HUDEP-2 (cell line): ENCODE measurements around the gene ULBP1.
"Not testable (repeated sequence)": the region's sequence is repeated elsewhere in the genome, so short reads cannot be mapped to it uniquely, and the experiment has no call there.

ENCODE experiments used
- DNase-seq, 76 experiments: peaks; one replicate each; lab custom pipeline; 2025; ENCODE audit not compliant: unreplicated experiment in 76 of 76; lab: John Stamatoyannopoulos, UW

The ULBP1 gene

DNA sequence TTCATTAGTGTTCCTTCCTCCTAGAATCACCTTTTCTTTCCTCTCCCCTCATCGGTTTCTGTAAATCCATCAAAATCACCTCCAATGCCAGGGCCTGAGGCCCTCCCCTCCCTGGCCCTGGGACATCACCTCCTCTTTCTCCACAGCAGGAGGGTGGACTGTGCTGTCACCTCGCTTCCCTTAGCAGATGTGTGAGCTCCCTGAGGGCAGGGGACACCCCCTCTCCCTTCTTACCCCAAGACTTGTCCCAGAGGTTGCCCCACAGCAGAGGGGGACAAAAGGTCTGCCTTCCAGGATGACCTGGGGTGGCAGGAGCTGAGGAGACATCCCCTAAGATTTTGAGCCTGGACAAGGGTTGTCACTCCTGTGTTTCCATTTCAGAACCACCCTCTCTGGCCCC, 5.9 kb downstream of the ULBP1 start:
- DNase-seq, result no peak

DNA sequence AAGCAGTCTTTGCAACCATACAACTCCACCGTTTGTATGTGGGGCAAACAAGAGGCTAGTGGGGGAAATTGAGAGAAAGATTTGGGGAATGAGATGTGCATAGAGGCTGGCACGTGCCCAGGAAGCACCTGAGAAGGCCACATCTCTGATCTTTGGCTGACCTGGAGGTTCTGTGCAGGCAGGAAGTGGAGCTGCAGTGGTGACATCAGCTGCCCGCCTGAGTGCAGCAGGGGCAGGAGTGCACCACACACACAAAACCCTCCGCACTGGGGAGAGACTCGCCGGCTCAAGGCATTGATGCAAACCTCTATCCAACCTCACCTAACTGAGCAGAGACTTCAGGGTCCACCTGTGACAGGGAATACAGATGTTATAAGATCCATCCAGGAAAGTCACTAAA, 10.7 kb downstream of the ULBP1 start:
- not testable (repeated sequence) for DNase-seq

DNA sequence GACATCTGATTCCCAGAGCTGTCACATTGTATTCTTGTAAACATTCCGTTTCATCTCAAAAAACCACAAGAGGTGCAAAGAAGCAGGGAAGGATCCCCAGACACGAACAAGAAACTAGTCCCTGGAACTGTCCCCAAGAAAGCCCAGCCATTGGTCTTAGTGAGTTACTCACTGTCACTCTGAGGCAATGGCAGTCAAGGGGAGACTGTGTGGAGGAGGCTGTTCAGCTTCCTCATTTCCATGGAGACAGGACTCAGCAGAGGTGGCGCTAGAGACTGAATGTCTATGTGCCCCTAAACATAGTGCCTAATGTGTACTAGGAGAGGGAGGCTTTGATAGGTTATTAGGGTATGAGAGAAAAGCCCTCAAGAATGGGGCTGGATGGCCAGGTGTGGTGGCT, 11.1 kb downstream of the ULBP1 start:
- DNase-seq, result peak in 1 of 76 experiments; percentile 13

DNA sequence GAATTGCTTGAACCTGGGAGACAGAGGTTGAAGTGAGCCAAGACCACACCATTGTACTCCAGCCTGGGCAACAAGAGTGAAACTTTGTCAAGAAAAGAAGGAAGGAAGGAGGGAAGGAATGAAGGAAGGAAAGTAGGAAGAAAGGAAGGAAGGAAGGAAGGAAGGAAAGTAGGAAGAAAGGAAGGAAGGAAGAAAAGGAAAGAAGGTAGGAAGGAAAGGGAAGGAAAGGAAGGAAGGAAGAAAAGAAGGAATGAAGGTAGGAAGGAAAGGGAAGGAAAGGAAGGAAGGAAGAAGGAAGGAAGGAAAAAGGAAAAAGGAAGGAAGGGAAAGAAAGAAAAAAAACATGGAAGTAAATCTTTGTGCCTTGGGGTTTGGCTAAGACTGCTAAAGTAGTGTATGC, 11.7 kb downstream of the ULBP1 start:
- no peak for DNase-seq

DNA sequence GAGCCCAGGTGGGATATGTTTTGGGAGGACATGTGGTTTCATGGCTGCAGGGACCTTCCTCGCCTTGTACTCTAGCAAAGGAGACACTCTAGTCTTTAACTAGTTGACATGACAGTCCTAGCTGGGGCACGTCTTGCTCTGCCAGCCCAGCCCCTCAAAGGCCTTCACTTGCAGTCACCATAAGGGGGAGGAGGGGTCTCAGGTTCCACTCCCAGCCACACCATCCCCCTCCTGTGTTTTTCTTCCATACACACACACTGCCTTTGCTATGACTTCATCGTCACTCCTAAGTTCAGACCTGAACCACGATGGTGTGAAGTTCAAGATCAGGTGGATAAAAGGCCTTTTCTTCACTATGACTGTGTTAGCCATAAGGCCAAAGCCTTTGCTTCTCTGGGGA, 13.5 kb downstream of the ULBP1 start:
- DNase-seq, result no peak

DNA sequence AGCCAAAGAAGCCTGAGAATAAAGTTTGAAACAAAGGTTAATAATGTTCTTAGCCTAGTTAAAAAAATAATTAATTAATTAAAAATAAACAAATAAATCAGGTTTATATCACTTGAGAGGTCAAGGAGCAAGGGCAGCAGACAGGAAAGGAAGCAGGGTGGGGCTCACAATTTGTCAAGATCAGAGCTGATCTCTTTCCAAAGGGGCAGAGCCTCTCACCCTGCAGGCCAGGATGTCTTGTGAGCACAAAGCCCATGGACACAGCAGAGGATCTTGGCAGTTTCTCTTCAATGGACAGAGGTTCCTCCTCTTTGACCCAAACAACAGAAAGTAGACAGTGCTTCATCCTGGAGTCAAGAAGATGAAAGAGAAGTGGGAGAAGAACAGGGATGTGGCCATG, 14.9 kb downstream of the ULBP1 start:
- DNase-seq, result no peak

DNA sequence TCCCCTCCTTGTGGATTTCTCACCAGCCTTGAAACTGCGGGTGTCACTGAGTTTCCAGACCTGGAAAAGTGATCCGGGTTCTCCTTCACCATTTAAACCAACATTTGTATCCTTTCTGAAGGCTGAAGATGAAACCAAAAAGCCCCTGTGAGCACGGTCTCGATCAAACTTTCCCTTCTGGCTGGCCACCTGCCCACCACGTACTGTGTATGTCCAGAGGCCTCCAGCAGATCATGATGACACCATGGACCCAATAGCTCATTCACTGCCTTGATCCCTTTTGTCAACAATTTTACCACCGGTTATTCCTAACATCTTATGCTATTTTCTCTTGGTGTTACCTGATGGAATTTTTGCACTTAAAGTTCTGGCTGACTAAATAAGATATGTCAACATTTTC, 15.6 kb downstream of the ULBP1 start:
- DNase-seq, result no peak

DNA sequence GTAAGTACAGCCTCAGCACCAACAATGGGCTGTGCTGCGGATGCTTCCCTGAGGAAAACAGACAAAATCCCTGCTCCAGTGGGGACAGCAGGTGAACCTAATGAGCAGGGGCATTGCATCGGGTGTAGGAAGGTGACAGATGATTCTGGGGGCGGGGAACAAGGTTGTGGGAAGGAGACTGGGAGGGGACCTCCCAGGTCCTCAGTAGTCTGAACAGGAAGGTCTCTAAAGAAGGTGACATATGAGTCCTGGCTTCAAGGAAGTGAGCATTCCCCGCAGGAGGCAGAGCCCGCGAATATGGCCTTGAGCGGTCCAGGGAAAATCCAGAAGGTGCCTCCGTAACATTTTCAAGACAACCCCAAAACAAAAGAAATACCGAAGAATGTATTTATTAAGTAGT, 19.4 kb downstream of the ULBP1 start:
- DNase-seq, result no peak

DNA sequence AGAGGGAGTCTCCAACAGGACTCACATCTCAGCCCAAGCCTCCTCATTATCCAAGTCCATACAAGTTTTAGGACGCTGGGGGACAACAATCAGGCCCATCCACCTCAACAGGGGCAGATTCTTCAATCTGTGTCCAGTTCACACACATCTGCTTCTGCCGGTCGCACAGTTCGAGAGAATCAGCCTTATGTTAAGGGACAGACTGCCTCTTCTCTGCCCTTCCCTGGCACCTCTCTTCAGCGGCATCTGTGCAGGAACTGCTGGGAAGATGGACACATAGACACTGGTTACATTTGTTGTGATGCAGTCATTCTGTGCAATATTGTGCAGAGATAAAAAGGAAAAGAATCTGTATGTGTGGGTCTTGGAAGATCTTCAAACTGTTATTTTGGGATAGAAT, 21.0 kb downstream of the ULBP1 start:
- no peak for DNase-seq

DNA sequence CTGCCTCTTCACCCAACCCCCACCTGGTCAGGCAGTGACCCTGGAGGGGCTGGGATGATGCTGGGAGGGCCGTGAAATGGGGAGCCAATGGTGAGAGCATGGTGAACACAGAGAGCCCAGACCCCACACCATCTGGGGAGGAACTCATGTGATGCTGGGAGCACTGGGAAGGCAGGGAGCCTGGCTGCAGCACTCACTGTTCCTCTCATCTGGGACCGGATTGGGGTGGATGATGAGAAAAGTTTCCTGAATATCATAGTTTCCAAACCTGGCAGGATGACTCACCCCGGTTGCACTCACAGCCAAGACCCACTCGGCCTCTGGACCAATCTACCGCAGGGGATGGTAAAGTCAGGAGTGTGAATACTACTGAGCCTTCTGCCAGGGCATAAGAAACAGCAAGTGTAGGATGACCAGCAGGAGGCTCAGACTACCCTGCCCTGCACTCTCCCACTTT, 21.8 kb downstream of the ULBP1 start:
- no peak for DNase-seq

DNA sequence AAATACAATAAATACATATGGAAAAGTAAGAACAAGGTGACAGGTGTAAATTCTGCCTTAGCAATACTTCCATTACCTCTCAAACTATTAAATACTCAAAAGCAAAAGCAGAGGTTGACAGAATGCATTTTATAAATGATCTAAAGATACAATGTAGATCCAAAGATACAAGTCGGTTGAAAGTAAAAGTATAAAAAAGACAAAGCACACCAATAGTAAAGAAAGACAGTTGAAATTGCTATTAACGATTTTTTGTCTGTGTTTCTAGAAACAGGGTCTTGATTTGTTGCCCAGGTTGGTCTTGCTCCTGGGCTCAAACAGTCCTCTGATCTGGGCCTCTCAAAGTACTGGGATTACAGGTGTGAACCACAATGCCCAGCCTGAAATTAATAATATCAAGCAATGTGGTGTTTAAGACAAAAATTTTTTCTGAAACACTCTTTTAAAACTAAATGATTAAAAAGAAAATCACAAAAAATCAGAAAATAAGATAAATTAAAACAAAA, 23.9 kb downstream of the ULBP1 start:
- DNase-seq, result no peak

DNA sequence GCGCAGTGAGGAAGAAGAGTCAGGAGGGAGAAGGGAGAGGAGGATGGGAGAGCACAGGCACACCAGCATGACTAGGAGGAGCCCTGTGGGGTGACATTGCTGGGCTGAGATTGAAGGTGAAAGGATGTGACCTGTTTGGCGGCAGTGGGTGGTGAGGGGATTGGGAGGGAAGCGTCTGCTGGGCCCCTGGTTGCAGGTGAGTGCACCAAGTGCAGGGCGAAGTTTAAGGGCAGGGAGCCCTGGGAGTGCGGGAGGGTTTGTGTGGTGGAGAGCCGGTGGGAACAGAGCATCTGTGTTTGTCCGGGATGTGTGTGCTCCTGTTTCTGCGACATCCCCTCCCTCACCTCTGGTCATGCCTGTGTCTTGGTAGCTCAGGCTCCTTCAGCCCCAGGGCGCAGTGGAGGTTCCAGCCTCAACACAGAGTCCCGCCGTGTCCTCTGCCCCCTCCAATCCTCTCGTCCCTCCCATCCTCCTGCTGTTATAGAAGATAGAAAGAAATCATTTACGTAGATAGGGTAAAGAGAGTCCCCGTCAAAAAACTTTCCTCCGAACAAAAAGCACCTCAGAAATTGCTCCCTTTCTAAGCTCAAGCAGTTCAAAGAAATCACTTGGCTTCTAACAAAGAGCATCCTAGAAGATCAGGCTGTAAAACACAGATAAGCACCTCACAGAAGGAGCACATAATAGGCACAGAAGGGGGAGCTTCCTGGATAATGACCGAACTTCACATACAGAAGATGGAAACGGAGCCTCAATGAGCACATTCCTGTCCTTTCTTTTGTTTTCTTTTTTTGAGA, 25.0 kb downstream of the ULBP1 start:
- no peak for DNase-seq

DNA sequence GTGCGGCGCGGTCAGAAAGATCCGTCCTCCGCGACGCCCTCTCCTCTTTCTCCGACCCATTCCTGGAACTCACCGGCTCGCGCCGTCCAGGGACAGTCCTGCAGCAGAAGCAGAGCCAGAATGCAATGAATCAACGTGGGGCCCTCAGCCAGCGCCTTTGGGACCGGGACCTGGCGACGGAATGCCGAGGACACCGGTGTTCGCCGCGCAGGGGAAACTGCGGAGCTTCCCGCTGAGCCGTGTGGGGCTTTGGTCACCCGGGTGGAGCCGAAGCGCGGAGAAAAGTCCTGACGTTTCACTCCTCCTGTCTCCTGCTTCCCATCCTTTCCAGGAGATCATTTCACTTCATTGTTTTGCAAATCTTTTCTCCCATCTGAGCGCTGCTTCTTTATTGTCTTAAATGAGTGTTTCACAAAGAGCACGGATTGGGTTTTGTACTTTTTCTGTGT, 26.5 kb downstream of the ULBP1 start:
- DNase-seq, result no peak

DNA sequence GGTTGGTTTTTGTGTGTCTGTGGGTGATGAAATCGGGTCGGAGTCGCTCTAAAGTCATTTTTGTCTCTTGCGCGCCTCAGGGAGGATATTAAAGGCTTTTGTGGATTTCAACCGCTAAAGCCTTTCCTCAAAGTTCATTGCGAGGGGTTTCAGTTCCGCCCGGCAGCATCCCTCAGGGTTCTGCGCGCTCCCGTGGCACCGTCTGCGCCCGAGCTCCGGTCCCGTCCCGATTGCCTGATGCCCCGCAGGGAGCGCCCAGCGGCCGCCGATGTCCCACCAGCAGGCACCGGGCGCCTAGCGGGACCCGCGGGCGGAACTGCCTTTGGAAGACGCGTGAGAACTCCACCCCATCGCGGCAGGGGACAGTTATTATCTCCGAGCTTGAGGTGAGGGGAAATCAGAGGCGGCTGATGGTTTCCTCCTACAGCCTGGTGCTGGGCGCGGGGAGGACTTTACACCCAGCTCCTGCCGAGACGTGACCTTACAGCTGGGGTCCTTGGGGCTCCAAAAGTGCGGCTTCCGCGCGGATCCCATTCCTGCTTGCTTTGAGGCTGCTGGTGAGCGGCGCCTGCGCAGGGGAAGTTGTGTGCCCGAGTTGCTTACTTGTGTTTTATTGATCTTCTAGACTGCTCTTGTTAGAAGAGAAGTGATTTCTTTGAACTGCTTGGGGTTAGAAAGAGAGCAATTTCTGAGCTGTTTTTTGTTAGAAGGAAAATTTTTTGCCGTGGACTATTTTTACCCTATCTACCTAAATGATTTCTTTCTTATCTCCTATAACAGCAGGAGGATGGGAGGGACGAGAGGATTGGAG, 27.1 kb downstream of the ULBP1 start:
- DNase-seq, result peak in 1 of 76 experiments; percentile 13

DNA sequence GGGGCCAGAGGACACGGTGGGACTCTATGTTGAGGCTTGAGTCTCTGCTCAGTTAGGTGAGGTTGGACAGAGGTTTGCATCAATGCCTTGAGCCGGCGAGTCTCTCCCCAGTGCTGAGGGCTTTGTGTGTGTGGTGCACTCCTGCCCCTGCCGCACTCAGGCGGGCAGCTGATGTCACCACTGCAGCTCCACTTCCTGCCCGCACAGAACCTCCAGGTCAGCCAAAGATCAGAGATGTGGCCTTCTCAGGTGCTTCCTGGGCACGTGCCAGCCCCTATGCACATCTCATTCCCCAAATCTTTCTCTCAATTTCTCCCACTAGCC, 27.7 kb downstream of the ULBP1 start:
- DNase-seq, result not testable (repeated sequence)

DNA sequence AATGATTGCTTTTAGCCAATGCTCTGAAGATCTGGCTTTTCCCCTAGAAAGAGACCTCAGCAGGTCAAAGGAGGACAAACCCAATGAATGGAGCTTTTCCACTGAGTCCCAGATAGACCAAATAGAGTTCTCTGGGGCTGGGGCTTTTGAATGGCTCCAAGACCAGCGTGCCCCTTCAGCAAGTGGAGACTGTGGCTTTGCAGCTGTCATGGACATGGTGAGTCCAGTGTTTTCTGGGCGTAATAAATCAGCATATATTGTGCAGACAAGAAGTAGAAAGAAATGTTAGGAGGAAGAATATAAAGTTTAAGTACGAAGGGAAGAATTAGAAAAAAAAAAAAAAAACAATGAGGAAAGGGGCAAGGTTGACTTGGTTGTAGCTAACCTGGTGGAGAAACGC, 28.1 kb downstream of the ULBP1 start:
- no peak for DNase-seq

DNA sequence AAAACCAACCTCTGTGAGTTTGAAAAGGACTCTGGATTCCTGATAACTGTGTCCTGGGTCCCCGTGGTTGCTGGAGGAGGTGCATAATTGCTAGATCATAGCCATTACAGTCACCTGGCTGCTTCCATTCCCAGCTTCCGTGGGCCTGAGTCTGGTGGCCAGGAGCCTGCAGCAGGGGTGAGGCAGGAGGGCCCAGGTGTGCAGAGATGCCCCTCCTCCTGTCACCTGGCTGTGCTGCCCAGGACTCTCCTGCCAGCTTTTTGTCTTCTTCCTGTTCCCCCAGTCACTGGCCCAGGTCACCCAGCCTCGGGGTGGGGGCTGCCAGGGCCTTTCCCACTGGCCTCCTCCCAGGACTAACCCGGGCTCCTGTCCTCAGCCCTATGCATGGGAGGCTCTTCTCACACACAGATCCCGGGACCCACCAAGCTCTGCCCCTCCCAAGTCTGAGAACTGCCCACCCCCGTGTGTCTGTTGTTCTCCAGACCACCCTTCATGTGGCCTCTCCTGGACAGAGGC, 31.6 kb downstream of the ULBP1 start:
- no peak for DNase-seq

DNA sequence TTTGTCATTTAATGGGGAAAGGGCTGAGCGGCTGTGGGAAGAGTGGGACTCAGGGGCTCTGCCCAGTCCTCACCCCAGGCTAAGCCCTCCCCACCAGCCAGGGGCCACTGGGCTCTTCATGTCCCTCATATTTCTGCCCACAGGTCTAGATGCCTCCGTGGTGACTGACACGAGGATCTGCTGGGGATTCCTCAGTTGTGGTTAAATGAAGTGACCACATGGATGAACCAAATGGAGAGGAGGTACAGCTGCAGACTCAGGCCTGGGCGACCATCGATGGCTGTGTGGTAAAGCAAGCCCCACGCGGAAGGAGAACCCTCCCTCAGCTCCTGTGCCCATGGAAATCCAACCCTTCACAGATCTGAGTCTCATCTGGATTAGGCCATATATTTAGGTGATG, 32.2 kb downstream of the ULBP1 start:
- DNase-seq, result no peak

DNA sequence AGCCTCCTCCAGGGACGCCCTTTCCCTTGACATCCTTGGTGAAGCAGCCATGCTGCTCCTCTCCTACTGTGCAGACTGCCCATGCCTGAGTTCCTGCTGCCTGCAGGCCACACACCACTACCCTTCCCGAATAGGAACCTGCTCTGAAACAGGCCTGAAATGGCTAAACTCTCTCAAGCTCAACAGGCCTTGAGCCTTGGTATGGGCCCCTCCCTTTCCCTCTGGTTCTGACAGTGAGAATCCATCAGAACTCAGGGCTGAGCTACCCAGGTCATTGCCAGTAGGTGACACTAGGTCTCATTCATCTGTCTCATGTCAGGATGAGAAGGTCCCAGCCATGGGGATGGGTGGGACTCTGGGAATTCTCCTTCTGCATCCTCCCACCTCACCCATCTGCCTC, 35.9 kb downstream of the ULBP1 start:
- no peak for DNase-seq

DNA sequence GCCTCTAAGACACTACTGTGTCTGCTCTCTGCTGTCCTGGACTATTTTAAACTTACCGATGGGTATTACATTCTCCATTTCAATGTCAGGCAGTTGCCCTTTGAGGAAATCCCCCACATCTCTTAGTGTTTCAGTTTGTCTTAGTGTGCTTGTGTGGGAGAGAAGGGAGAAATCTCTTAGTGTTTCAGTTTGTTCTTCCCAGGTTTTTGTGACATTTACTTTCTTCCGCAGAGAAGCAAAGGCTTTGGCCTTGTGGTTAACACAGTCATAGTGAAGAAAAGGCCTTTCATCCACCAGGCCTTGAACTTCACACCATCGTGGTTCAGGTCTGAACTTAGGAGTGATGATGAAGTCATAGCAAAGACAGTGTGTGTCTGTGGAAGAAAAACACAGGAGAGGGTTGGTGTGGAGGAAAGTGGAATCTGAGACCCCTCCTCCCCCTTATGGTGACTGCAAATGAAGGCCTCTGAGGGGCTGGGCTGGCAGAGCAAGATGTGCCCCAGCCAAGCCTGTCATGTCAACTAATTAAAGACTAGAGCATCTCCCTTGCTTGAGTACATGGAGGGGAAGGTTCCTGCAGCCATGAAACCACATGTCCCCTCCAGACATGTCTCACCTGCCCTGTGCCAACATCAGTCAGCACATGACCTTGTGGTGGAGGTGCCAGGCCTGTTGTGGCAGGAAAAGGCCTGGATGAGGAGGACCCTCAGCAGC, 37.7 kb downstream of the ULBP1 start:
- DNase-seq, result no peak

DNA sequence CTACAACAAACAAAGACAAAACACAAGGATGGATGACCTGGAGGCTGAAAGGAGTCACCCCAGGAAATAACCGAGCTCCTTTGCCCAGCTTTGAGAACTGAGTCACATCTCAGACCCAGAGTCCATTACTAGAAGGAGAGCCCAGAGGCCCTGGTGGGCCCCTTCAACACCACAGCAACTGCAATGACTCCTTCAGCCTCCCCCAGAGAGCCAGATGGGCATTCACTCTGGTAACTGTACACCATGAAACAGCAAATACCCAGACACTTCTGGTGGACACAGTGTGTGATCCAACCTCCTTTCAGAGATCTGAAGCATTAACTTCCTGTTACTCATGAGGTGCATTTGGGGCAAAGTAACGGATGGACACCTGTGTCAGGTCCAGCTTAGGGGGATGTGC, 39.0 kb downstream of the ULBP1 start:
- no peak for DNase-seq
